ENCODE measurements around the gene ZNF503.
A peak's percentile ranks its signal among the peaks of the same experiment; 100 is the strongest.

The ZNF503 gene

DNA sequence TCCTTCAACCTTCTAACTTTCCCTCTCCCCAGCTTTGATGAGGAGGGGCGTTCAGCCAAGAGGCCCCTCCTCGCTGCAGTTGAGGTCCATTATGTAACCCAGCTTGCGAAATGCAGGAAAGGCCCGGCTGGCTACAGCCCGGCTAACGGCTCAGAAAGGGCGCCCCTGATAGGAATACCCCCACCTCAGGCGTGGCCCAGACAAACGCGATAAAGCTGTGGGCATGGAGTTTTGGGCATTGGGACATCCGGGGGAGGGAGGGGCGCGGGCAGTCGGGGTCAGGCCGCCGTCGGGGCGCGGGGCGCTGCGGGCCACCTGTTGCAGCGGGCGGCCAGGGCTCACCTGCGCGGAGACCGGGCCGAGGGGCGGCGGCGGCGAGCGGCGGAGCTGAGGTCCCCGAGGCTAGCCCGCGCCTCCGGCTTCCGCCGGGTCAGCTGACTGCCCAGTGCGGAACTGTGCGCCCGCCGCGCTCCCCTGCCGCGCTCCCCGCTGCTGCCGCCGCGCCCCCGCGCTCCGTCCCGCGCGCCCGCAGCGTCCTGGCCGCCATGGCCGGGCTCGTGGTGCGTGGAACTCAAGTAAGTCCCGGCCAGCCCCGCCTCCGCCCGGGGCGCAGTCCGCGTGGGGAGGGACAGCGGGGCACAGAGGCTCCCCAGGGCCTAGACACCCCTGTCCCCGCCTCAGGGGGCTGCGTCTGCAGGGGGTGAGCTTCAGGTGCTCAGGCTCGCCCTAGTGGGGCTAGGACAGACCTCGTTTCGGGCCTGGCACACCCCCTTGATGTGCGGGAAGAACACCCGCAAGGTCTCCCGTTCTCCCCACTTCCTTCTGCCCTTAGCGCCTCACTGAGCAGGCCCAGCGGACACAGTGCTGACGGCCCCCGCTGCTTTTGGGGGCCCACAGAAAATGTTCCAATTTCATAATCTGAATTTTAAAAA, 29.9 kb upstream of the ZNF503 start, which contains the start of gene LRMDA:
Gene LRMDA, plus strand, starts transcription at position 445 of the 932 bp plus-strand sequence.
- H3K4me3 ChIP-seq (ENCODE audit: low read length, poor library complexity, severe bottlenecking) = no peak within 1 kb of the TSS
- H3K27me3 ChIP-seq (ENCODE audit: insufficient read depth, low read length, poor library complexity, severe bottlenecking) = no peaks in the 10 kb centered on the region
- H4K20me1 ChIP-seq (ENCODE audit: insufficient read depth, low read length, poor library complexity, severe bottlenecking) = no peaks in the 10 kb centered on the region
- H3K9ac ChIP-seq (ENCODE audit: low read depth, low read length, poor library complexity, severe bottlenecking) = no peak within 1 kb of the TSS
- H3K79me2 ChIP-seq (ENCODE audit: insufficient read depth, low read length) = no peaks in the 10 kb centered on the region
- H3K9me2 ChIP-seq (replicated peaks; ENCODE audit: low read depth, low read length) = no peaks in the 10 kb centered on the region
- H3K4me2 ChIP-seq (ENCODE audit: low read depth, low read length, poor library complexity, severe bottlenecking) = no peak within 1 kb of the TSS
- no peaks in the 10 kb centered on the region for H3K4me1 ChIP-seq (ENCODE audit: insufficient read depth, low read length, poor library complexity, severe bottlenecking)
- peak within 1 kb of the TSS; percentile 46; the same call in 1 of the 2 replicates for H2AFZ ChIP-seq (ENCODE audit: low read length)
- no peaks in the 10 kb centered on the region for H3K36me3 ChIP-seq (ENCODE audit: insufficient read depth, low read length)
- H3F3A ChIP-seq (ENCODE audit: low read depth) = no peaks in the 10 kb centered on the region
- no peaks in the 10 kb centered on the region for H3K9me3 ChIP-seq (ENCODE audit: insufficient read depth, low read depth, low read length)
- TF ChIP-seq CTCF (conservative IDR thresholded peaks at IDR 0.05; ENCODE audit: low read length) (no peak), EZH2phosphoT487 (IDR thresholded peaks at IDR 0.05; ENCODE audit: borderline replicate concordance) (no peak)

DNA sequence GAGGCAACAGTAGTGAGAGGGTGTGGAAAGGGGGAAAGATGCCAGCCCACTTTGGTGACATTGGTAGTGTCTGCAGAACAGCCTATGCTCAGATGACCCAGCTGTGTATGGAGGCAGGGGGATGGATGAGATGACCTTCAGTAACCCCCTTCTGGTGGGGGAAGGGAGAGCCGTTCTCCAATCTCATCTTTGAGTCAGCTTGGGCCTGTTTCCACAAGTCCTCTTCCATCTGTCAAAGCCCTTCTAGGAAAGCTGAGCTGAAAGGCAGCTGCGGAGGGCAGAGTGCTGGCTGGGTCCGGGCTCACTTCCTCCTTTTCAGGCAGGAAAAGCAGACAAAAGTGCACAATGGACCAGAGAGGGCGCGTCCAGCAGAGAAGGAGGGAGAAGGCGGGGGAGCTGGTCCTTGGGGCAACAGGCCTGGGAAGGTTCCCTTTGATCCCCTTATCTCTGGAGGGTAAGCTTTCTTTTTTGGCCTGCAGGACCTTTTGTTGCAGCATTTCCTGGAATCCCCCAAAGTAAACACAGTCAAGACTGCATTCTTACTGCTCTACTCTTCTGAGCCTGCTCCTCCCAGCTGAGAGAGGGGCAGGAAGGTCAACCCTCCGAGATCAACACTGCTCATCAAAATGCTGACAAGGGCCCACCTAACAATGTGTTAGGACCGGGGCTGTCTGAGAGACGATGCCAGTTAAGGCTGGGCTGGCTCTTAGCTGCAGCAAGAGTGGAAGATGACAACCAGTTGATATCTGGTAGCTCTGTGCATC, 28.6 kb upstream of the ZNF503 start:
- Histone ChIP-seq H3K9me2 (replicated peaks; ENCODE audit: low read depth, low read length) (no peaks in the 10 kb centered on the region), H3K4me3 (ENCODE audit: low read length, poor library complexity, severe bottlenecking) (no peak overlapping the region), H2AFZ (ENCODE audit: low read length) (peak overlapping the region; percentile 46; the same call in 1 of the 2 replicates), H3K9me3 (ENCODE audit: insufficient read depth, low read depth, low read length) (no peaks in the 10 kb centered on the region), H4K20me1 (ENCODE audit: insufficient read depth, low read length, poor library complexity, severe bottlenecking) (no peaks in the 10 kb centered on the region), H3K27me3 (ENCODE audit: insufficient read depth, low read length, poor library complexity, severe bottlenecking) (no peaks in the 10 kb centered on the region), H3K4me1 (ENCODE audit: insufficient read depth, low read length, poor library complexity, severe bottlenecking) (no peaks in the 10 kb centered on the region), H3F3A (ENCODE audit: low read depth) (no peaks in the 10 kb centered on the region), H3K9ac (ENCODE audit: low read depth, low read length, poor library complexity, severe bottlenecking) (no peak overlapping the region), H3K79me2 (ENCODE audit: insufficient read depth, low read length) (no peaks in the 10 kb centered on the region), H3K36me3 (ENCODE audit: insufficient read depth, low read length) (no peaks in the 10 kb centered on the region), H3K4me2 (ENCODE audit: low read depth, low read length, poor library complexity, severe bottlenecking) (no peak overlapping the region)
- TF ChIP-seq CTCF (conservative IDR thresholded peaks at IDR 0.05; ENCODE audit: low read length) (no peak), EZH2phosphoT487 (IDR thresholded peaks at IDR 0.05; ENCODE audit: borderline replicate concordance) (no peak)

DNA sequence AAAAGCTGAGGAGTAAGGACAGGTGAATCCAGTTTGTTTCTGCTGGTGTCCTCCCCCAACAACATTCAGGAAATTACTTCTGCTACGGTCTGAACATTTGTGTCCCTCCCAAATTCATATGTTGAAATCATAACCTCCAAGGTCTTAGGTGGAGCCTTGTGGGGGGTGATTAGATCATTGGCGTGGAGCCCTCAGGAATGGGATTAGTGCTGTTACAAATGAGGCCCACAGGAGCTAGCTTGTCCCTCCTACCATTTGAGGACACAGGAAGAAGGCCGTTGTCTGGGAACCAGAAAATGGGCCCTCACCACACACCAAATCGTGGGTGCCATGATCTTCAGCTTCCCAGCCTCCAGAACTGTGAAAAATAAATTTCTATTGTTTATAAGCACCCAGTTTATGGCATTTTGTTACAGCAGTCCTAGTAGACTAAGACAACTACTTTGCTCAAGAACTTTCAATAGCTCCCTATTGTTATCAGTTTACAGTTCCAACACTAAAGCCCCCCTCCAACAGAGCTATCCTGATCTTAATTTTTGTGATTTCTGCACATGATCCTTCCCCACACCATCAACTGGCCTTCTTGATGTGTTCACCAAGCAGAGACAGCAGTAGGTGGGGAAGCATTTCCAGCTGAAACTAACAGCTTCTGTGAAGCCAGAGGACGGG, 27.7 kb upstream of the ZNF503 start:
- no peaks in the 10 kb centered on the region for H3K27me3 ChIP-seq (ENCODE audit: insufficient read depth, low read length, poor library complexity, severe bottlenecking)
- H3K4me2 ChIP-seq (ENCODE audit: low read depth, low read length, poor library complexity, severe bottlenecking) = no peak overlapping the region
- H3K4me1 ChIP-seq (ENCODE audit: insufficient read depth, low read length, poor library complexity, severe bottlenecking) = no peaks in the 10 kb centered on the region
- no peaks in the 10 kb centered on the region for H3K9me2 ChIP-seq (replicated peaks; ENCODE audit: low read depth, low read length)
- TF ChIP-seq CTCF (conservative IDR thresholded peaks at IDR 0.05; ENCODE audit: low read length) (no peak), EZH2phosphoT487 (IDR thresholded peaks at IDR 0.05; ENCODE audit: borderline replicate concordance) (no peak)
- no peaks in the 10 kb centered on the region for H3K9me3 ChIP-seq (ENCODE audit: insufficient read depth, low read depth, low read length)
- no peaks in the 10 kb centered on the region for H4K20me1 ChIP-seq (ENCODE audit: insufficient read depth, low read length, poor library complexity, severe bottlenecking)
- no peaks in the 10 kb centered on the region for H3K36me3 ChIP-seq (ENCODE audit: insufficient read depth, low read length)
- H3K4me3 ChIP-seq (ENCODE audit: low read length, poor library complexity, severe bottlenecking) = no peak overlapping the region
- H3K9ac ChIP-seq (ENCODE audit: low read depth, low read length, poor library complexity, severe bottlenecking) = no peak overlapping the region
- no peaks in the 10 kb centered on the region for H3K79me2 ChIP-seq (ENCODE audit: insufficient read depth, low read length)
- H3F3A ChIP-seq (ENCODE audit: low read depth) = no peaks in the 10 kb centered on the region
- H2AFZ ChIP-seq (ENCODE audit: low read length) = no peak overlapping the region
